Mucosa of descending colon (tissue), 3 donors: Measurements from ENCODE around the gene SPATA3. TPM values are rescaled to one million over a fixed set of nuclear protein-coding genes. Genes with fewer than 3 reads are reported as not detected.

Experiments
- ATAC-seq: fragments of 200-7000 bp; cut with Tn5 transposase; one replicate; pipeline ENCODE4 v1.9.1; 2020; ENCODE audit warnings: mild to moderate bottlenecking, moderate library complexity
- DNase-seq, 3 donors: peaks; one replicate each; pipeline ENCODE4 v3.0.0-alpha.2; 2020
- H3K36me3 ChIP-seq: fragments of 200-600 bp; one replicate; pipeline ENCODE4 v1.8.0; 2021; ENCODE audit warnings: low read depth, mild to moderate bottlenecking
- H3K4me1 ChIP-seq: fragments of 200-600 bp; one replicate; pipeline ENCODE4 v1.8.0; 2021; ENCODE audit warnings: low read depth, mild to moderate bottlenecking
- H3K4me3 ChIP-seq: fragments of 200-600 bp; one replicate; pipeline ENCODE4 v1.8.0; 2021; ENCODE audit warnings: mild to moderate bottlenecking
- H3K9me3 ChIP-seq: fragments of 200-600 bp; one replicate; pipeline ENCODE4 v1.8.0; 2021; ENCODE audit warnings: mild to moderate bottlenecking
- CTCF ChIP-seq: fragments of 200-600 bp; IDR thresholded peaks from one replicate; pipeline ENCODE4 v1.8.0; 2022; ENCODE audit warnings: antibody characterized with exemption, mild to moderate bottlenecking
- intact Hi-C, 2 donors: fragments of 100-400 bp; cut with DNase I in 1 of 2; cut with micrococcal nuclease in 1 of 2; formaldehyde crosslinking; loops; one replicate each; pipeline versions ENCODE4 v1.11.0 to v1.11.1; 2022; cut with DNase I, micrococcal nuclease
- total RNA-seq, 3 donors: library from RNA; stranded (reverse); fragmentation: NEBNext Ultra II Directional in 2 of 3; extraction: Animal tissue kit (Norgen Biotek cat#: 25700) in 2 of 3; gene quantifications; one replicate each; pipeline versions ENCODE4 v1.2.1 to v1.2.4, GENCODE V29; 2021 to 2023
- donor health status: DM: no; HTN: no; CAD: no; lungs with moderate emphysema.
- donor health status: DM: no; HTN: no; CAD: no.
- donor health status: DM: no; HTN: yes; CAD: no.

SPATA3 gene
- total RNA-seq, 3 donors from 2014 or later = not detected

GRCh38 chr2:230950874-230951339 is 45.0 kb upstream of the SPATA3 start:
- no peaks in the 10 kb centered on the region for H3K36me3 ChIP-seq
- DNase-seq (no peak), ATAC-seq (no peak)
- H3K9me3 ChIP-seq = no peaks in the 10 kb centered on the region
- no peak overlapping the region for H3K4me3 ChIP-seq
- H3K4me1 ChIP-seq = no peaks in the 10 kb centered on the region
- intact Hi-C loops = no loop called here
- TF ChIP-seq CTCF = no peak

GRCh38 chr2:230951396-230951795 is 44.5 kb upstream of the SPATA3 start:
- no peak for TF ChIP-seq CTCF
- intact Hi-C loops = no loop called here
- ATAC-seq = no peak
- no peaks in the 10 kb centered on the region for H3K36me3 ChIP-seq
- H3K9me3 ChIP-seq = no peaks in the 10 kb centered on the region
- H3K4me3 ChIP-seq = no peak overlapping the region
- no peak for DNase-seq
- no peaks in the 10 kb centered on the region for H3K4me1 ChIP-seq

- no peak for TF ChIP-seq CTCF
- no peaks in the 10 kb centered on the region for H3K36me3 ChIP-seq
- intact Hi-C loops = no loop called here
- H3K9me3 ChIP-seq = no peaks in the 10 kb centered on the region
- DNase-seq = no peak
- H3K4me3 ChIP-seq = no peak overlapping the region
- no peak for ATAC-seq
- H3K4me1 ChIP-seq = no peaks in the 10 kb centered on the region
Measured at GRCh38 chr2:230952226-230952956, 43.5 kb upstream of the SPATA3 start.

GRCh38 chr2:230953845-230954244 is 42.1 kb upstream of the SPATA3 start:
- Histone ChIP-seq H3K4me3 (no peak overlapping the region), H3K4me1 (no peaks in the 10 kb centered on the region), H3K36me3 (no peaks in the 10 kb centered on the region), H3K9me3 (no peaks in the 10 kb centered on the region)
- intact Hi-C loops = no loop called here
- no peak for DNase-seq
- no peak for TF ChIP-seq CTCF
- ATAC-seq = no peak

DNA sequence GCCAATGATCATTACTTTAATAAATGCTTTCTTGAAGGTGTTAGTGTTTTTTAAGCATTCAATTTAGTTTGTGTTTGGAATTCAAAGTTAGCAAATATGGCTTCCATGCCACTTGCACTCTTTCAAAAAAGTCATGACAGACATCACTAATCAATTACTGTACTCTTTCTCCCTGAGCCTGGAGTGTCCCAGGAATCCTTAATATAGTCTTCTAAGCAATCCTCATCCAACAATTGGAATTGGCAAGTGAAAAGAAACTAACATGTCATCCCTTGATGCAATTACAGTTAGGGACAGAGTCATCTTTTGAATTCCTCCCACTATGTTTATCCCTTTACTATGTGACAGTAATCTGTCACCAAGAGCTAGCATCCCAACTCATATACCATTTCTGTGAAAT is 41.2 kb upstream of the SPATA3 start:
- H3K9me3 ChIP-seq = no peaks in the 10 kb centered on the region
- H3K4me3 ChIP-seq = no peak overlapping the region
- no peak for DNase-seq
- ATAC-seq = no peak
- intact Hi-C loops = no loop called here
- H3K36me3 ChIP-seq = no peaks in the 10 kb centered on the region
- TF ChIP-seq CTCF = no peak
- no peaks in the 10 kb centered on the region for H3K4me1 ChIP-seq
